ENCODE data around the gene RD3L. TPM values are rescaled to one million over a fixed set of nuclear protein-coding genes. Genes with fewer than 3 reads are reported as not detected.
A peak's percentile ranks its signal among the peaks of the same experiment; 100 is the strongest.
"Not testable (repeated sequence)": the region's sequence is repeated elsewhere in the genome, so short reads cannot be mapped to it uniquely, and the experiment has no call there.

Gene RD3L
- total RNA-seq, 4 donors from 2014 or later = not detected

- not testable (repeated sequence) for H3K4me3 ChIP-seq, H3K27ac ChIP-seq
Observed at GRCh38 chr14:103980623-103981238, 38.4 kb upstream of the RD3L start.

GRCh38 chr14:103974575-103974974 is 32.2 kb upstream of the RD3L start:
- Histone ChIP-seq H3K4me1 (no peaks in the 10 kb centered on the region), H3K27ac (no peak overlapping the region), H3K36me3 (no peaks in the 10 kb centered on the region), H3K4me3 (no peak overlapping the region), H3K27me3 (no peaks in the 10 kb centered on the region), H3K9me3 (no peaks in the 10 kb centered on the region)
- TF ChIP-seq CTCF (IDR thresholded peaks at IDR 0.05 in 4 of 5, conservative IDR thresholded peaks at IDR 0.05 in 1 of 5) = no peak
- TF ChIP-seq POLR2A (IDR thresholded peaks at IDR 0.05) = no peak
- DNase-seq = no peak
- intact Hi-C loops (cut with DNase I; ENCODE audit: low total_unique reads) = no loop called here
- in situ Hi-C loops (cut with MboI; ENCODE audit: low sequenced_read_pairs in 4 of 4) = no loop called here
- ATAC-seq = no peak

More at GRCh38 chr14:103980623-103981238, 38.4 kb upstream of the RD3L start:
- H3K4me1 ChIP-seq; intact Hi-C loops (cut with DNase I; ENCODE audit: low total_unique reads); ATAC-seq; H3K9me3 ChIP-seq; H3K36me3 ChIP-seq; H3K27me3 ChIP-seq: not testable (repeated sequence)
- in situ Hi-C loops (cut with MboI; ENCODE audit: low sequenced_read_pairs in 4 of 4) = loop anchor here in 1 of 4 donors (10.0 kb wide), 1 partner anchor 176 kb away; no protein-coding TSS in a partner anchor
- peak; percentile 7 to 50 for DNase-seq
- TF ChIP-seq CTCF (IDR thresholded peaks at IDR 0.05 in 4 of 5, conservative IDR thresholded peaks at IDR 0.05 in 1 of 5) = peak; percentile 40 to 68 (median 57)

GRCh38 chr14:103973354-103973753 is 31.0 kb upstream of the RD3L start:
- Histone ChIP-seq H3K4me3 (no peak overlapping the region), H3K27ac (no peak overlapping the region), H3K27me3 (no peaks in the 10 kb centered on the region), H3K4me1 (no peaks in the 10 kb centered on the region), H3K9me3 (no peaks in the 10 kb centered on the region), H3K36me3 (no peaks in the 10 kb centered on the region)
- DNase-seq (no peak), ATAC-seq (no peak)
- in situ Hi-C loops (cut with MboI; ENCODE audit: low sequenced_read_pairs in 4 of 4) = no loop called here
- intact Hi-C loops (cut with DNase I; ENCODE audit: low total_unique reads) = no loop called here
- TF ChIP-seq POLR2A (IDR thresholded peaks at IDR 0.05) (no peak), CTCF (IDR thresholded peaks at IDR 0.05 in 4 of 5, conservative IDR thresholded peaks at IDR 0.05 in 1 of 5) (no peak)

- intact Hi-C loops (cut with DNase I; ENCODE audit: low total_unique reads) = no loop called here
- Histone ChIP-seq H3K4me3 (no peak overlapping the region), H3K9me3 (no peaks in the 10 kb centered on the region), H3K27ac (no peak overlapping the region), H3K27me3 (no peaks in the 10 kb centered on the region), H3K4me1 (no peaks in the 10 kb centered on the region), H3K36me3 (no peaks in the 10 kb centered on the region)
- in situ Hi-C loops (cut with MboI; ENCODE audit: low sequenced_read_pairs in 4 of 4) = no loop called here
- no peak for DNase-seq
- no peak for ATAC-seq
- TF ChIP-seq CTCF (IDR thresholded peaks at IDR 0.05 in 4 of 5, conservative IDR thresholded peaks at IDR 0.05 in 1 of 5) (no peak), POLR2A (IDR thresholded peaks at IDR 0.05) (no peak)
Observed at GRCh38 chr14:103969961-103970360, 27.6 kb upstream of the RD3L start.

GRCh38 chr14:103966631-103967030 is 24.3 kb upstream of the RD3L start:
- H3K4me3 ChIP-seq = no peak overlapping the region
- no peak for DNase-seq
- no peaks in the 10 kb centered on the region for H3K27me3 ChIP-seq
- H3K27ac ChIP-seq = no peak overlapping the region
- intact Hi-C loops (cut with DNase I; ENCODE audit: low total_unique reads) (no loop called here), in situ Hi-C loops (cut with MboI; ENCODE audit: low sequenced_read_pairs in 4 of 4) (no loop called here)
- H3K4me1 ChIP-seq = no peaks in the 10 kb centered on the region
- TF ChIP-seq CTCF (IDR thresholded peaks at IDR 0.05 in 4 of 5, conservative IDR thresholded peaks at IDR 0.05 in 1 of 5) (no peak), POLR2A (IDR thresholded peaks at IDR 0.05) (no peak)
- H3K9me3 ChIP-seq = no peaks in the 10 kb centered on the region
- H3K36me3 ChIP-seq = no peaks in the 10 kb centered on the region
- ATAC-seq = no peak

Measured in gastrocnemius medialis (tissue), 4 donors.